Right lobe of liver (tissue), 6 donors: ENCODE data around the gene CHI3L2. TPM values are rescaled to one million over a fixed set of nuclear protein-coding genes. Genes with fewer than 3 reads are reported as not detected.
A peak's percentile ranks its signal among the peaks of the same experiment; 100 is the strongest.

Source experiments
- ATAC-seq, 4 donors: fragments of 200-7000 bp; cut with Tn5 transposase; one replicate each; pipeline ENCODE4 v1.9.1; 2020; ENCODE audit warnings: mild to moderate bottlenecking in 4 of 4, moderate library complexity in 4 of 4
- DNase-seq, 3 donors: peaks; one replicate each; pipeline ENCODE4 v3.0.0-alpha.2; 2020
- H3K27ac ChIP-seq, 3 donors: fragments of 200-600 bp; one replicate each; pipeline ENCODE4 v1.8.0; 2022
- H3K27me3 ChIP-seq, 2 donors: fragments of 200-600 bp; one replicate each; pipeline ENCODE4 v1.8.0; 2022
- H3K36me3 ChIP-seq, 4 donors: fragments of 200-600 bp; sonication (generic) in 1 of 4; one replicate each; pipeline versions ENCODE4 v1.5.1 to v1.8.0; 2017 to 2022; ENCODE audit warnings: control low read depth in 1 of 4
- H3K4me1 ChIP-seq, 4 donors: fragments of 200-600 bp; sonication (generic) in 1 of 4; one replicate each; pipeline versions ENCODE4 v1.5.1 to v1.8.0; 2017 to 2022; ENCODE audit warnings: control low read depth in 1 of 4
- H3K4me3 ChIP-seq, 3 donors: fragments of 200-600 bp; one replicate each; pipeline ENCODE4 v1.8.0; 2022
- H3K9me3 ChIP-seq, 4 donors: fragments of 200-600 bp; sonication (generic) in 1 of 4; one replicate each; pipeline versions ENCODE4 v1.5.1 to v1.8.0; 2017 to 2022; ENCODE audit warnings: control low read depth in 1 of 4
- POLR2A ChIP-seq: fragments of 450-650 bp; IDR thresholded peaks from one replicate; pipeline ENCODE4 v1.6.1; 2017; ENCODE audit warnings: antibody characterized with exemption, mild to moderate bottlenecking
- WGBS: methylation state at CpG from one replicate; pipeline ENCODE4 v1.1.6; 2018; ENCODE audit warnings: low coverage, low lambda C conversion rate; ENCODE audit not compliant: insufficient coverage; ENCODE audit errors: missing lambda C conversion rate; 5-methylcytosine and 5-hydroxymethylcytosine counted together
- intact Hi-C, 2 donors: fragments of 100-400 bp; cut with DNase I; formaldehyde crosslinking; loops; one replicate each; pipeline versions ENCODE4 v1.11.2 to v1.14.1; 2022
- total RNA-seq, 6 experiments: library from RNA; depleted of rRNA in 2 of 6; stranded (reverse); fragments of >200 nt in 2 of 6; fragmentation: NEBNext Ultra II Directional in 3 of 6; extraction: Animal tissue kit (Norgen Biotek cat#: 25700) in 3 of 6; gene quantifications; one replicate each; pipeline versions ENCODE4 v1.1.0 to v1.2.4, GENCODE V29; 2016 to 2023
- TF ChIP-seq, protein P1 (sequence below), 4 donors: fragments of 200-600 bp in 3 of 4; fragments of 450-650 bp in 1 of 4; IDR thresholded peaks; one replicate each; pipeline versions ENCODE4 v1.5.1 to v1.8.0; 2016 to 2022; ENCODE audit warnings: antibody characterized with exemption in 4 of 4, mild to moderate bottlenecking in 2 of 4
- donor health status: DM: no; HTN: yes; CAD: no.
- donor health status: DM: no; HTN: no; CAD: no.
- donor health status: DM: no; HTN: no; CAD: no.
- donor health status: DM: no; HTN: yes; CAD: no.
- donor health status: DM: no; HTN: yes; CAD: no.

Gene CHI3L2
- total RNA-seq, 6 experiments from 2014 or later = 0.15 to 0.58 (median 0.26) TPM; not detected in 1

DNA sequence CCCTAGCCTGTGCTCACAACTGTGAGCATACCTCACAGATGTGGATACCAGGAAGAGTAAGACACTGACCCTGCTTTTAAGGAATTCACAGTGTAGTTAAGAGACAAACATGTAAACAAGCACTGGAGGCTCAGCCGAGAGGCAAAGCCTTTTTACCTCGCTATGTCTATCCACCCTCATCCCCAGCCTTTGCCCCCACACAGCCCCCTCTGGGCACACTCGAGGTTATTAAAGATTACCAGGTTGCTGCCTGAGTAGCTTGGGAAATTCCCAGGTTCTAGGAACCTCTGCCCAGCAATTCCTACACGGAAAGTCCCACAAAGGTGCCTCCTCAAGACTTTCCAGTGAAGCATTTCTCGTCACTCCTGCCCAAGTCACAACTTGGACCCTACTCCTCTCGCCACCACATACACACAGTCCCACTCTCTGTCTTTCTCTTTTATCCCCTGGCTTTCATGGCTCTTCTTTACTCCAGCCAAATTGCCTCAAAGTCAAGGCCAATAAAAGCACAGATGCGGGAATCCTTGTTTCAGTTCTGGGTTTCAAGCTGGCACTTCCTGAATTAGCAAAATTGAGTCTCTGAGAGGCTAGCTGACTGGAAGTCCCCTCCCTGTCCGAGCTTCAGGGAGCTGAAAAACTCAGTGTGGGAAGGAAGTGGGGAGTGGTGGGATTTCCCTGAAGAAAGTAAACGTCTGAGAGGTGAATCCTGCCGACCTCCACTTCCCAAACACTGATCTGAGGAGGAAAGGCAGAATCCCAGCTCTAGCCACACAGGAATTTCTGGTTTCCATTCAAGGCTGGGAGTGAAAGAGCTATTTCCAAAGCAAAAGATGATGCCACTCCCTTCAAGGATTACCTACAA is 34.6 kb upstream of the CHI3L2 start:
- TF ChIP-seq POLR2A = no peak
- TF ChIP-seq, protein P1, sequence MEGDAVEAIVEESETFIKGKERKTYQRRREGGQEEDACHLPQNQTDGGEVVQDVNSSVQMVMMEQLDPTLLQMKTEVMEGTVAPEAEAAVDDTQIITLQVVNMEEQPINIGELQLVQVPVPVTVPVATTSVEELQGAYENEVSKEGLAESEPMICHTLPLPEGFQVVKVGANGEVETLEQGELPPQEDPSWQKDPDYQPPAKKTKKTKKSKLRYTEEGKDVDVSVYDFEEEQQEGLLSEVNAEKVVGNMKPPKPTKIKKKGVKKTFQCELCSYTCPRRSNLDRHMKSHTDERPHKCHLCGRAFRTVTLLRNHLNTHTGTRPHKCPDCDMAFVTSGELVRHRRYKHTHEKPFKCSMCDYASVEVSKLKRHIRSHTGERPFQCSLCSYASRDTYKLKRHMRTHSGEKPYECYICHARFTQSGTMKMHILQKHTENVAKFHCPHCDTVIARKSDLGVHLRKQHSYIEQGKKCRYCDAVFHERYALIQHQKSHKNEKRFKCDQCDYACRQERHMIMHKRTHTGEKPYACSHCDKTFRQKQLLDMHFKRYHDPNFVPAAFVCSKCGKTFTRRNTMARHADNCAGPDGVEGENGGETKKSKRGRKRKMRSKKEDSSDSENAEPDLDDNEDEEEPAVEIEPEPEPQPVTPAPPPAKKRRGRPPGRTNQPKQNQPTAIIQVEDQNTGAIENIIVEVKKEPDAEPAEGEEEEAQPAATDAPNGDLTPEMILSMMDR (IDR thresholded peaks at IDR 0.05) = no peak
- no peak for DNase-seq
- 41% methylated on average over 9 of the region's 10 CpGs for WGBS
- Histone ChIP-seq H3K9me3 (no peaks in the 10 kb centered on the region), H3K36me3 (peaks cover 0 to 12% (median 2%) of the 10 kb centered on the region in 4 donors), H3K4me1 (peaks cover 0 to 76% (median 33%) of the 10 kb centered on the region in 4 donors), H3K27me3 (no peaks in the 10 kb centered on the region), H3K4me3 (no peak overlapping the region), H3K27ac (peak overlapping the region; percentile 6 to 33 (median 23))
- peak in 3 of 4 donors; percentile 4 to 40 (median 31) for ATAC-seq
- intact Hi-C loops = no loop called here

DNA sequence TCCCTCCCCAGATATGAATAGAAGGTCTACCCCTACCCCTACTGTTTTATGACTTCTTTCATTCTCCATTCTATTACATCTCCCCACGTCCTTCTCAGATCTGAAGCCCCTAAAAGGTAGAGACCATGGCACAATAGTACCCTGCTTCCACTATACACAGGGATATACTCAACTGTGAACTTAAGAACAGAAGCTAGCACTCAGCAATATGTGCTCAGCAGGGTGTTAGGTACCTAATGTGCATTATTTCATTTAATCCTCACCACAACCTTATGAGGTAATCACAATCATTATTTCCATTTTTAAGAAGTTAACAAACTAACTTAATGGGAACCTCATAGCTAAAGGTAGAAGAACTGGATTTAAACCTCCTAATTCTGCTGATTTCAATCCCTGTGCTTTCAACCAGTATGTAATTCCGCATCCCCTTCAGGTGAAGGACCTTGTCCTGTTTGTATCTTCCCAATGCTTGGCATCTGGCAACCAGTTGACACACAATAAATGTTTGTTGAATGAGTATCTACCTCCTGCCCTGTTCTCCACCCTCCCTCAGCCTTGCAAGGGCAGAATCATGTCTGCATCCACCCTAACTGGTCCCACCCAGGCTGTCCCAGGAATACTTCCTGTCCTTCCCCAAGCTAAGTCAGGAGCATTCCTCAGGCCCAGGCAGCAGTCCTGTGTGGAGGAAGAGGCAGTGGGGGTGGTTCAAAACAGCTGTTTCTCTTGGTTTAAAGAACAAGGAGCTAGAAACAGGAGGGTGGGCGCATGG is 33.6 kb upstream of the CHI3L2 start:
- intact Hi-C loops = no loop called here
- 88% methylated on average over 3 of the region's 3 CpGs for WGBS
- H3K4me3 ChIP-seq = no peak overlapping the region
- H3K9me3 ChIP-seq = no peaks in the 10 kb centered on the region
- H3K4me1 ChIP-seq = peaks cover 0 to 78% (median 33%) of the 10 kb centered on the region in 4 donors
- TF ChIP-seq POLR2A = no peak
- TF ChIP-seq, protein P1 (IDR thresholded peaks at IDR 0.05) = no peak
- ATAC-seq = peak in 3 of 4 donors; percentile 4 to 38 (median 30)
- no peak for DNase-seq
- no peaks in the 10 kb centered on the region for H3K27me3 ChIP-seq
- H3K27ac ChIP-seq = peak overlapping the region; percentile 23 to 51 (median 33)
- peaks cover 0 to 7% (median 1%) of the 10 kb centered on the region in 4 donors for H3K36me3 ChIP-seq

DNA sequence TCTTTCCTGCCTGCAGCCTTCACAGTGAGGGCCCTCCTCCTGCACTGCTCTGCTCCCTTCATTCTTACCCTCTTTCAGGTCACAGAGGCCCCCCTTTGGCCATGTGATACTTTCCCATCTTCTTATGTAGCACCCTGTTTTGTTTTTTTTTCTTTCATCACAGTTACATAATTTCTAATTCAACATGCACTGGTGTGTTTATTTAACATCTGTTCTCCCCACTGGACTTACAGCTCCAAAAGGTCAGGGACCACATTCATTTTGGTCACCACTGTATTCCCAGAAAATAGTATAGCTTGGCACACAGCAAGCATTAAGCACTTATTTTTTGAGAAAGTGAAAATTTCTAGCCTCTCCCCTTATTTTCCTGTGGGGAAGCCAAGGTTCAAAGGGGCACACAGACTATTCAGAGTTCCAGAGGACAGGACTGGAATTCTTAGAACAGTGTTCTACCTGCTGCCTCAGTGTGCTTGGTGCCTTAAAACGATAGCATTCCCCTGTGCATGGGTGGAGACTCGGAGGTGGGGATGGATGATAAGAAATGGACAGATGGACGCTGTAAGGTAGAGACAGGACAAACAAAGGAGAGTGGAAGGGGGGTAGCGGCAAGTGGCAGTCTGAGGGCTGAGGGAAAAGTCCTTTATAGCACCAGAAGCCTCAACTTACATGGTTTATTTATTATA is 32.4 kb upstream of the CHI3L2 start:
- peak overlapping the region in 2 of 3 donors; percentile 48 to 51 for H3K27ac ChIP-seq
- intact Hi-C loops = no loop called here
- peaks cover 0 to 7% (median 0%) of the 10 kb centered on the region in 4 donors for H3K36me3 ChIP-seq
- no peaks in the 10 kb centered on the region for H3K27me3 ChIP-seq
- H3K4me1 ChIP-seq = peaks cover 0 to 78% (median 37%) of the 10 kb centered on the region in 4 donors
- no peak overlapping the region for H3K4me3 ChIP-seq
- DNase-seq (no peak), ATAC-seq (peak in 3 of 4 donors; percentile 1 to 21 (median 20))
- no peaks in the 10 kb centered on the region for H3K9me3 ChIP-seq
- TF ChIP-seq, protein P1 (IDR thresholded peaks at IDR 0.05) = no peak
- TF ChIP-seq POLR2A = no peak
- whole genome bisulfite sequencing = 45% methylated on average over 4 of the region's 4 CpGs

DNA sequence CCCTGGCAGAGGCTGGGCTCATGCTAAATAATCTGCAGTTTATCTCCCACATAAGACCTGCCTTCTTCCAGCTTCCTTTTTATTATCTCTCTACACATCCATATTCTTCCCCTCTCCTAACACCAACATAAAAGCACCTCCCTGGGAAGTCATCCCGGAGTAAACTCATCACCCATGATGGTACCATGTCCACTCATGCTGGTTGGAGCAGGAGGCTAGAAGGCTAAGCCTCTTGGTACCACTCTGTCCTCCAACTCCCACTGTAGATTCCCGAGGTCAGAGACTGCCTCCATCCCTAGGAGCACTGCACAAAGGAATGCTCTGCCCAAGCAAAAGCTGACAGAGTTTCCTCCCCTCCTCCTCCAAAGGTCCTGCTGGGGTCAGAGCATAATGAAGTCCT is 31.3 kb upstream of the CHI3L2 start:
- intact Hi-C loops = no loop called here
- Histone ChIP-seq H3K4me3 (no peak overlapping the region), H3K9me3 (no peaks in the 10 kb centered on the region), H3K36me3 (peaks cover 0 to 7% (median 0%) of the 10 kb centered on the region in 4 donors), H3K27me3 (no peaks in the 10 kb centered on the region), H3K4me1 (peaks cover 0 to 78% (median 36%) of the 10 kb centered on the region in 4 donors), H3K27ac (no peak overlapping the region)
- DNase-seq = no peak
- WGBS = 79% methylated on average over 2 of the region's 2 CpGs
- ATAC-seq = no peak
- TF ChIP-seq, protein P1 (IDR thresholded peaks at IDR 0.05) = no peak
- no peak for TF ChIP-seq POLR2A
